WTC11 (cell line): ENCODE results near the gene SLIT1. TPM values are rescaled to one million over a fixed set of nuclear protein-coding genes. Genes with fewer than 3 reads are reported as not detected.

Source experiments
- ATAC-seq: fragments of 200-7000 bp; cut with Tn5 transposase; 2 replicates; pipeline ENCODE4 v1.10.0; 2021; ENCODE audit warnings: mild to moderate bottlenecking, moderate library complexity
- CTCF ChIA-PET: fragments of 300-600 bp; sonication (Branson Sonifier 250); formaldehyde crosslinking; loops from one replicate; lab custom pipeline; 2021; ENCODE audit warnings: antibody characterized with exemption; lab: Charles Lee
- POLR2A ChIA-PET: fragments of 350-600 bp; sonication (Branson Sonifier 250); formaldehyde crosslinking; loops from one replicate; lab custom pipeline; 2021; ENCODE audit warnings: antibody characterized with exemption; lab: Charles Lee
- DNase-seq: peaks from one replicate; pipeline ENCODE4 v3.0.0; 2021; ENCODE audit warnings: low spot score
- H3K27ac Mint-ChIP-seq: 2 replicates; pipeline ENCODE4 v1.8.0; 2021; ENCODE audit warnings: mixed read lengths
- H3K27me3 Mint-ChIP-seq: 2 replicates; pipeline ENCODE4 v1.8.0; 2021; ENCODE audit warnings: low read depth, mild to moderate bottlenecking, moderate library complexity, mixed read lengths
- H3K36me3 Mint-ChIP-seq: 2 replicates; pipeline ENCODE4 v1.8.0; 2021; ENCODE audit warnings: mixed read lengths
- H3K4me1 Mint-ChIP-seq: 2 replicates; pipeline ENCODE4 v1.8.0; 2022; ENCODE audit warnings: mixed read lengths
- H3K4me3 Mint-ChIP-seq: 2 replicates; pipeline ENCODE4 v1.8.0; 2021; ENCODE audit warnings: mild to moderate bottlenecking, moderate library complexity, mixed read lengths
- H3K9me3 Mint-ChIP-seq: 2 replicates; pipeline ENCODE4 v1.8.0; 2021; ENCODE audit warnings: mixed read lengths
- ATF3 ChIP-seq: sonication (generic); formaldehyde crosslinking; conservative IDR thresholded peaks from 2 replicates; pipeline ENCODE4 v1.8.1; 2022; ENCODE audit warnings: mild to moderate bottlenecking, missing genetic modification reagents
- CREM ChIP-seq: sonication (generic); formaldehyde crosslinking; IDR thresholded peaks from 2 replicates; pipeline ENCODE4 v1.8.1; 2022; ENCODE audit warnings: mild to moderate bottlenecking, missing genetic modification reagents, moderate library complexity
- CTCF ChIP-seq: fragments of 200-600 bp; IDR thresholded peaks from 2 replicates; pipeline ENCODE4 v1.8.0; 2022; ENCODE audit warnings: antibody characterized with exemption
- EMX1 ChIP-seq: fragments of 250-450 bp; sonication (Bioruptor Pico); IDR thresholded peaks from 2 replicates; pipeline ENCODE4 v1.8.0; 2021; ENCODE audit warnings: mild to moderate bottlenecking
- ESRRA ChIP-seq: sonication (generic); formaldehyde crosslinking; IDR thresholded peaks from 2 replicates; pipeline ENCODE4 v1.8.1; 2022; ENCODE audit warnings: mild to moderate bottlenecking, missing genetic modification reagents, borderline replicate concordance
- FOXP4 ChIP-seq: sonication (generic); formaldehyde crosslinking; IDR thresholded peaks from 2 replicates; pipeline ENCODE4 v1.8.0; 2022; ENCODE audit warnings: mild to moderate bottlenecking, missing genetic modification reagents
- GABPB1 ChIP-seq: sonication (generic); formaldehyde crosslinking; IDR thresholded peaks from 2 replicates; pipeline ENCODE4 v1.8.1; 2023; ENCODE audit warnings: mild to moderate bottlenecking, missing genetic modification reagents
- JUN ChIP-seq: sonication (generic); formaldehyde crosslinking; IDR thresholded peaks from 2 replicates; pipeline ENCODE4 v1.8.0; 2023; ENCODE audit warnings: mild to moderate bottlenecking, missing genetic modification reagents
- MAX ChIP-seq: sonication (generic); formaldehyde crosslinking; IDR thresholded peaks from 2 replicates; pipeline ENCODE4 v1.8.0; 2022; ENCODE audit warnings: mild to moderate bottlenecking, missing genetic modification reagents
- MXD4 ChIP-seq: fragments of 250-450 bp; sonication (Bioruptor Pico); IDR thresholded peaks from 2 replicates; pipeline ENCODE4 v1.8.0; 2021; ENCODE audit warnings: mild to moderate bottlenecking, moderate library complexity, borderline replicate concordance
- NFATC4 ChIP-seq: fragments of 250-450 bp; sonication (Bioruptor Pico); IDR thresholded peaks from 2 replicates; pipeline ENCODE4 v1.9.0; 2021; ENCODE audit warnings: mild to moderate bottlenecking
- NR1H2 ChIP-seq: sonication (generic); formaldehyde crosslinking; IDR thresholded peaks from 2 replicates; pipeline ENCODE4 v1.9.0; 2021; ENCODE audit warnings: mild to moderate bottlenecking, moderate library complexity, missing genetic modification reagents
- RELA ChIP-seq: sonication (generic); formaldehyde crosslinking; IDR thresholded peaks from 2 replicates; pipeline ENCODE4 v1.8.1; 2022; ENCODE audit warnings: missing genetic modification reagents, mild to moderate bottlenecking, borderline replicate concordance
- RORB ChIP-seq: fragments of 250-450 bp; sonication (Bioruptor Pico); IDR thresholded peaks from 2 replicates; pipeline ENCODE4 v1.9.0; 2021; ENCODE audit warnings: mild to moderate bottlenecking
- TCF7 ChIP-seq: sonication (generic); formaldehyde crosslinking; IDR thresholded peaks from 2 replicates; pipeline ENCODE4 v1.8.0; 2022; ENCODE audit warnings: mild to moderate bottlenecking, low read depth, missing genetic modification reagents, moderate library complexity
- TEAD1 ChIP-seq: sonication (generic); formaldehyde crosslinking; IDR thresholded peaks from 2 replicates; pipeline ENCODE4 v1.8.0; 2022; ENCODE audit warnings: mild to moderate bottlenecking, missing genetic modification reagents
- TEAD4 ChIP-seq: sonication (generic); formaldehyde crosslinking; IDR thresholded peaks from 2 replicates; pipeline ENCODE4 v1.8.0; 2022; ENCODE audit warnings: mild to moderate bottlenecking, missing genetic modification reagents
- ZBTB43 ChIP-seq: sonication (generic); formaldehyde crosslinking; IDR thresholded peaks from 2 replicates; pipeline ENCODE4 v1.8.1; 2023; ENCODE audit warnings: mild to moderate bottlenecking, missing genetic modification reagents
- ZNF219 ChIP-seq: sonication (generic); formaldehyde crosslinking; IDR thresholded peaks from 2 replicates; pipeline ENCODE4 v1.8.0; 2023; ENCODE audit warnings: missing genetic modification reagents, mild to moderate bottlenecking, borderline replicate concordance
- ZNF512 ChIP-seq: sonication (generic); formaldehyde crosslinking; IDR thresholded peaks from 2 replicates; pipeline ENCODE4 v1.8.1; 2022; ENCODE audit warnings: missing genetic modification reagents, borderline replicate concordance
- total RNA-seq: library from RNA; stranded (reverse); gene quantifications from 3 replicates; pipeline ENCODE4 v1.2.3, GENCODE V29; 2021

The SLIT1 gene
- total RNA-seq, 1 experiment from 2014 or later = 1.6 TPM

- H3K9me3 Mint-ChIP-seq = no peaks in the 10 kb centered on the region
- H3K36me3 Mint-ChIP-seq = no peaks in the 10 kb centered on the region
- DNase-seq = no peak
- no peak for TF ChIP-seq ESRRA (CRISPR knock-in tag)
- no peak for TF ChIP-seq FOXP4 (CRISPR knock-in tag)
- TF ChIP-seq RORB (CRISPR knock-in tag) = no peak
- TF ChIP-seq CTCF = no peak
- no peak for TF ChIP-seq EMX1
- TF ChIP-seq MXD4 = no peak
- TF ChIP-seq NFATC4 (CRISPR knock-in tag) = no peak
- TF ChIP-seq ZNF219 = no peak
- no peak for TF ChIP-seq TCF7
- TF ChIP-seq JUN (CRISPR knock-in tag) = no peak
- TF ChIP-seq TEAD1 (CRISPR knock-in tag) = no peak
- no peak for TF ChIP-seq MAX
- TF ChIP-seq ZBTB43 (CRISPR knock-in tag) = no peak
- no peak for TF ChIP-seq ZNF512 (CRISPR knock-in tag)
- TF ChIP-seq RELA (CRISPR knock-in tag) = no peak
- TF ChIP-seq GABPB1 (CRISPR knock-in tag) = no peak
- ChIA-PET POLR2A (interaction anchor here (0.8 kb wide), 1 partner anchor 81 kb away, joined by 3 read pairs; no protein-coding TSS in a partner anchor), CTCF (interaction anchor here (0.7 to 5.4 kb wide), 21 partner anchors 8 to 684 kb away, joined by 3 to 59 read pairs (median 5); partner anchors contain the start of gene SLIT1)
- H3K27ac Mint-ChIP-seq = no peak overlapping the region
- no peak overlapping the region for H3K4me3 Mint-ChIP-seq
- no peaks in the 10 kb centered on the region for H3K27me3 Mint-ChIP-seq
- peaks cover 8% of the 10 kb centered on the region for H3K4me1 Mint-ChIP-seq
- no peak for ATAC-seq
Measured at GRCh38 chr10:97059872-97060205, 125.9 kb downstream of the SLIT1 start.

- Mint-ChIP-seq H3K27me3 (no peaks in the 10 kb centered on the region), H3K4me3 (no peak overlapping the region), H3K36me3 (no peaks in the 10 kb centered on the region), H3K27ac (no peak overlapping the region), H3K4me1 (peaks cover 8% of the 10 kb centered on the region), H3K9me3 (peaks cover 5% of the 10 kb centered on the region)
- ChIA-PET POLR2A (no interaction called here), CTCF (interaction anchor here (0.7 to 5.4 kb wide), 21 partner anchors 9 to 684 kb away, joined by 3 to 59 read pairs (median 5); partner anchors contain the start of gene SLIT1)
- ATAC-seq (peak; percentile 89), DNase-seq (peak; percentile 66)
- no peak for TF ChIP-seq MAX
- TF ChIP-seq ZNF219 = no peak
- TF ChIP-seq CREM (CRISPR knock-in tag) = no peak
- no peak for TF ChIP-seq TEAD4 (CRISPR knock-in tag)
- no peak for TF ChIP-seq ATF3 (CRISPR knock-in tag)
- TF ChIP-seq NR1H2 (CRISPR knock-in tag) = no peak
Measured at GRCh38 chr10:97059006-97059871, 126.5 kb downstream of the SLIT1 start.
